ENCODE measurements around the gene RHBDD2. TPM values are rescaled to one million over a fixed set of nuclear protein-coding genes. Genes with fewer than 3 reads are reported as not detected.
"Not testable (repeated sequence)": the region's sequence is repeated elsewhere in the genome, so short reads cannot be mapped to it uniquely, and the experiment has no call there.

The RHBDD2 gene
- total and polyA plus RNA-seq, 4 donors, result 25.1 to 102 (median 82.0) TPM

DNA sequence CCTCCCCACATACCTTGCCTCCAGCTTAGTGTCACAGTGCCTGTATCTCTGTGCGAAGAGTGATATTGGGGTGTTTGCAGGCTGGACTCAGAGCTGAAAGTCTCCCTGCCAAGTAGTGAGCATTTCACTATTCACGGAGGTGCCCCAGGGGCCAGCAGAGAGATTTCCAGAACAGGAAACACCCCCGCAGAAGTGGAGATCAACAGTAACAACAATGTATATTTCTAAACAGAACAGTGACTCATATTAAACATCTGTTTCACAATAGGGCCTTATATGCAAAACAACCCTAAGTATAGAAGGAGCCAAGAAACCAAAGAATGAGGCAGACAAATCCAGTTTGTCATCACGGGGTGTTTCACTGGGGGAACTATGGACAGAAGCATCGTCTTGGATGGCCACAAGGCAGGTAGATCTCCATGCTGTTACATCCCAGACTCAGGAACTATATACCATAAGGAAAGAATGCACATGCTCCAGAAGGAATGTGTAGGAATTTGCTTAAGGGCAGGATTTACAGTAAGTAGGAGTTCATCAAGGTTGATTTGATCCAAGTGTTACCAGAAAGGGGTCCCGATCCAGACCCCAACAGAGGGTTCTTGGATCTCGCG, 35.9 kb upstream of the RHBDD2 start:
- Histone ChIP-seq H3K9me3 (ENCODE audit: control insufficient read depth in 4 of 4, insufficient read depth in 3 of 4, low read length in 3 of 4) (no peaks in the 10 kb centered on the region), H3K27ac (ENCODE audit: low read depth in 1 of 2, low read length in 1 of 2) (peak overlapping the region; percentile 62 to 75), H3K9ac (ENCODE audit: insufficient read depth in 1 of 2, low read length in 2 of 2) (peak overlapping the region; percentile 22 to 86), H3K4me3 (no peak overlapping the region), H3K36me3 (ENCODE audit: control insufficient read depth in 4 of 4, insufficient read depth in 4 of 4, low read length in 4 of 4) (no peaks in the 10 kb centered on the region), H3K4me1 (ENCODE audit: control insufficient read depth in 5 of 5, insufficient read depth in 5 of 5, low read length in 5 of 5) (peaks cover 0 to 19% (median 4%) of the 10 kb centered on the region in 5 donors), H3K27me3 (ENCODE audit: control insufficient read depth in 3 of 3, insufficient read depth in 3 of 3, low read length in 2 of 3) (no peaks in the 10 kb centered on the region)
- WGBS, 2 donors, result 44% methylated on average over 8 of the region's 8 CpGs
- TF ChIP-seq, protein P1, sequence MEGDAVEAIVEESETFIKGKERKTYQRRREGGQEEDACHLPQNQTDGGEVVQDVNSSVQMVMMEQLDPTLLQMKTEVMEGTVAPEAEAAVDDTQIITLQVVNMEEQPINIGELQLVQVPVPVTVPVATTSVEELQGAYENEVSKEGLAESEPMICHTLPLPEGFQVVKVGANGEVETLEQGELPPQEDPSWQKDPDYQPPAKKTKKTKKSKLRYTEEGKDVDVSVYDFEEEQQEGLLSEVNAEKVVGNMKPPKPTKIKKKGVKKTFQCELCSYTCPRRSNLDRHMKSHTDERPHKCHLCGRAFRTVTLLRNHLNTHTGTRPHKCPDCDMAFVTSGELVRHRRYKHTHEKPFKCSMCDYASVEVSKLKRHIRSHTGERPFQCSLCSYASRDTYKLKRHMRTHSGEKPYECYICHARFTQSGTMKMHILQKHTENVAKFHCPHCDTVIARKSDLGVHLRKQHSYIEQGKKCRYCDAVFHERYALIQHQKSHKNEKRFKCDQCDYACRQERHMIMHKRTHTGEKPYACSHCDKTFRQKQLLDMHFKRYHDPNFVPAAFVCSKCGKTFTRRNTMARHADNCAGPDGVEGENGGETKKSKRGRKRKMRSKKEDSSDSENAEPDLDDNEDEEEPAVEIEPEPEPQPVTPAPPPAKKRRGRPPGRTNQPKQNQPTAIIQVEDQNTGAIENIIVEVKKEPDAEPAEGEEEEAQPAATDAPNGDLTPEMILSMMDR (IDR thresholded peaks at IDR 0.05; ENCODE audit: control extremely low read depth, extremely low read depth), result no peak
- ATAC-seq (ENCODE audit: insufficient read depth, low FRiP score) (no peak), DNase-seq (peak; percentile 65 to 93 (median 89))

DNA sequence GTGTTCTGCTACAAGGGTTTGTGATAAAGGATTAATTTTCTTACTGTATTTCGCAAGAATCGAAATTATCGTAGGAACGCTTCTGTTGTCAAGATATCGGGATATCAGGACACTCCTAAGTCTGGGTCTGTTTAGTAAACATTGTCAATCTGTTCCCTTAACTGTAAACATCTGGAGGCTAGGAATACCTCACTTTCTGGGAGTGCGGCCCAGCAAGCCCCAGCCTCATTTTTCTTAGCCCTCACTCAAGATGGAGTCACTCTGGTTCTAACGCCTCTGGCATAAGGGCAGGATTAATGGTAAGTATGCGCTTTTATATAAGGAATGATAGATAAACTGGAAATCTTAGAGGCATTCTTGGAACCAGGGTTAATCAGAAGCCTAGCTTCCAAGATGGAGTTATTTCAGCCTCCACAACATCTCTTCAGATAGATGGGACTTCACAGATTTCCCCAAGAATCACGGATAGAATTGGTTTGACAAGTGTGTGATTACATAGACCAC, 35.2 kb upstream of the RHBDD2 start:
- TF ChIP-seq, protein P1 (IDR thresholded peaks at IDR 0.05; ENCODE audit: control extremely low read depth, extremely low read depth), result no peak
- 84 to 85% methylated on average over 9 of the region's 9 CpGs for WGBS, 2 donors
- H3K4me3 ChIP-seq, result no peak overlapping the region
- peak overlapping the region in 1 of 2 donors; percentile 70 for H3K9ac ChIP-seq (ENCODE audit: insufficient read depth in 1 of 2, low read length in 2 of 2)
- H3K4me1 ChIP-seq (ENCODE audit: control insufficient read depth in 5 of 5, insufficient read depth in 5 of 5, low read length in 5 of 5), result peaks cover 0 to 19% (median 4%) of the 10 kb centered on the region in 5 donors
- no peaks in the 10 kb centered on the region for H3K9me3 ChIP-seq (ENCODE audit: control insufficient read depth in 4 of 4, insufficient read depth in 3 of 4, low read length in 3 of 4)
- no peaks in the 10 kb centered on the region for H3K27me3 ChIP-seq (ENCODE audit: control insufficient read depth in 3 of 3, insufficient read depth in 3 of 3, low read length in 2 of 3)
- ATAC-seq (ENCODE audit: insufficient read depth, low FRiP score) (no peak), DNase-seq (peak in 2 of 3 donors; percentile 52 to 55)
- no peaks in the 10 kb centered on the region for H3K36me3 ChIP-seq (ENCODE audit: control insufficient read depth in 4 of 4, insufficient read depth in 4 of 4, low read length in 4 of 4)
- H3K27ac ChIP-seq (ENCODE audit: low read depth in 1 of 2, low read length in 1 of 2), result no peak overlapping the region

DNA sequence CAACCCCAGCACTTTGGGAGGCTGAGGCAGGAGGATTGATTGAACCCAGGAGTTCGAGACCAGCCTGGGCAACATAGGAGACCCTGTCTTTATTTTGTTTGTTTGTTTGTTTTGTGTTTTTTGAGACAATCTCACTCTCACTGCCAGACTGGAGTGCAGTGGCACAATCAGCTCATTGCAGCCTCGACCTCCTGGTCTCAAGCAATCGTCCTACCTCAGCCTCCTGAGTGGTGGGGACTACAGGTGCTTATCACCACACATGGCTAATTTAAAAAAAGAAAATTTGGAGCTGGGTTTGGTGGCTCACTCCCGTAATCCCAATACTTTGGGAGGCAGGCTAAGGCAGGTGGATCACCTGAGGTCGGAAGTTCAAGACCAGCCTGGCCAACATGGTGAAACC, 34.7 kb upstream of the RHBDD2 start:
- Histone ChIP-seq H3K4me3 (no peak overlapping the region), H3K4me1 (ENCODE audit: control insufficient read depth in 5 of 5, insufficient read depth in 5 of 5, low read length in 5 of 5) (peaks cover 0 to 19% (median 4%) of the 10 kb centered on the region in 5 donors), H3K9ac (ENCODE audit: insufficient read depth in 1 of 2, low read length in 2 of 2) (no peak overlapping the region), H3K36me3 (ENCODE audit: control insufficient read depth in 4 of 4, insufficient read depth in 4 of 4, low read length in 4 of 4) (no peaks in the 10 kb centered on the region), H3K27me3 (ENCODE audit: control insufficient read depth in 3 of 3, insufficient read depth in 3 of 3, low read length in 2 of 3) (no peaks in the 10 kb centered on the region), H3K9me3 (ENCODE audit: control insufficient read depth in 4 of 4, insufficient read depth in 3 of 4, low read length in 3 of 4) (no peaks in the 10 kb centered on the region), H3K27ac (ENCODE audit: low read depth in 1 of 2, low read length in 1 of 2) (no peak overlapping the region)
- TF ChIP-seq, protein P1 (IDR thresholded peaks at IDR 0.05; ENCODE audit: control extremely low read depth, extremely low read depth), result no peak
- DNase-seq (no peak), ATAC-seq (ENCODE audit: insufficient read depth, low FRiP score) (no peak)
- WGBS, 2 donors, result 93 to 97% methylated on average over 5 of the region's 5 CpGs

DNA sequence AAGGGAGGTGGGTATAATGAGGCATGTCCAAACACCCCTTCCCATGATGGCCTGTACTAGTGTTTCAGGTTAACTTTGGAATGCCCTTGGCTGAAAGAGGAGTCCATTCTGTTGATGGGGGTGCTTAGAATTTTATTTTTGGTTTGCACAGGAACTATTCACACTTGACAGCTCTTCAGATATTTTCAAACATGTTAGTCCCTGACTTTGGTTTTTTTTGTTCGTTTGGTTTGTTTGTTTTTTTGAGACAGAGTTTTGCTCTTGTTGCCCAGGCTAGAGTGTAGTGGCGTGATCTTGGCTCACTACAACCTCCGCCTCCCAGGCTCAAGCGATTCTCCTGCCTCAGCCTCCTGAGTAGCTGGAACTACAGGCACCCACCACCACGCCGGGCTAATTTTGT, 33.7 kb upstream of the RHBDD2 start:
- H3K36me3 ChIP-seq (ENCODE audit: control insufficient read depth in 4 of 4, insufficient read depth in 4 of 4, low read length in 4 of 4); H3K27me3 ChIP-seq (ENCODE audit: control insufficient read depth in 3 of 3, insufficient read depth in 3 of 3, low read length in 2 of 3); ATAC-seq (ENCODE audit: insufficient read depth, low FRiP score); DNase-seq; H3K9ac ChIP-seq (ENCODE audit: insufficient read depth in 1 of 2, low read length in 2 of 2); H3K9me3 ChIP-seq (ENCODE audit: control insufficient read depth in 4 of 4, insufficient read depth in 3 of 4, low read length in 3 of 4); H3K4me3 ChIP-seq; H3K27ac ChIP-seq (ENCODE audit: low read depth in 1 of 2, low read length in 1 of 2): not testable (repeated sequence)
- WGBS, 2 donors, result 78 to 87% methylated on average over 6 of the region's 6 CpGs
- H3K4me1 ChIP-seq (ENCODE audit: control insufficient read depth in 5 of 5, insufficient read depth in 5 of 5, low read length in 5 of 5), result peaks cover 0 to 19% (median 4%) of the 10 kb centered on the region in 5 donors
